Left cardiac atrium (tissue), 4 donors: ENCODE data around the gene DNLZ. TPM values are rescaled to one million over a fixed set of nuclear protein-coding genes. Genes with fewer than 3 reads are reported as not detected.
A peak's percentile ranks its signal among the peaks of the same experiment; 100 is the strongest.

Experiments used
- ATAC-seq, 2 donors: fragments of 200-7000 bp; cut with Tn5 transposase; one replicate each; pipeline ENCODE4 v1.9.1; 2020; ENCODE audit warnings: mild to moderate bottlenecking in 2 of 2, moderate library complexity in 2 of 2
- DNase-seq: peaks from one replicate; pipeline ENCODE4 v3.0.0-alpha.2; 2020
- intact Hi-C, 2 donors: fragments of 100-400 bp; cut with DNase I; formaldehyde crosslinking; loops; one replicate each; pipeline versions ENCODE4 v1.14.1 to v1.15.1; 2022 to 2023
- total RNA-seq, 2 donors: library from RNA; stranded (reverse); fragmentation: NEBNext Ultra II Directional; extraction: Animal tissue kit (Norgen Biotek cat#: 25700); gene quantifications; one replicate each; pipeline ENCODE4 v1.2.1, GENCODE V29; 2021
- donor health status: DM: no; HTN: yes; CAD: no.
- donor health status: DM: no; HTN: yes; CAD: no; lungs with severe emphysema.
- donor health status: DM: yes; HTN: yes; CAD: no.
- donor health status: Dilated cardiomyopathy.

The DNLZ gene
- total RNA-seq, 2 donors from 2014 or later = 23.2 to 30.6 TPM

DNA sequence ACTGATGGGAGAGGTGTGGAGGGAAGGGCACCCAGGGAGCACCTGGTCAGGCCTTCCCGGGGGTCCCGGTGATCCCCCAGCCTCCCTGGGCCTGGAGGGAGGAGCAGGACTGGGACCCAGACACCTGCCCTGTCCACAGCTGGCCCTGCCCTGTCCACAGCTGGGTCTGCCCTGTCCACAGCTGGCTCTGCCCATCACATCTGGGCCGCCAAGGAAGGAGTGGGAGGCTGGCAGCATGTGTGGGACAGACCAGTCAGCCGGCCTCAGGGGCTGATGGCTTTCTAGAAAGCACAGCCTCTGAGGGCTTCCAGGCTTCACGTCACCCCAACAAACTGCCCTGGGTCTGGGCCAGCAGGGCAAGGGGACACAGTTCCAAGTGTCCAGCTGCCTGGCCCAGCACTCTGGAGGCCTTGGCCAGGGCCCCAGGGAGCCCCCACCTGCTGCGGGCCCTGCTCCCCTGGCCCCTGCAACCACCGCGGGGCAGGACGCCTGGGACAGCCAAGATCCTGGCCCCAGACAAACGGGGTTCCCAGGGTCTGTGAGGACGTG, 12.2 kb downstream of the DNLZ start:
- ATAC-seq = no peak
- intact Hi-C loops = no loop called here
- DNase-seq = no peak

DNA sequence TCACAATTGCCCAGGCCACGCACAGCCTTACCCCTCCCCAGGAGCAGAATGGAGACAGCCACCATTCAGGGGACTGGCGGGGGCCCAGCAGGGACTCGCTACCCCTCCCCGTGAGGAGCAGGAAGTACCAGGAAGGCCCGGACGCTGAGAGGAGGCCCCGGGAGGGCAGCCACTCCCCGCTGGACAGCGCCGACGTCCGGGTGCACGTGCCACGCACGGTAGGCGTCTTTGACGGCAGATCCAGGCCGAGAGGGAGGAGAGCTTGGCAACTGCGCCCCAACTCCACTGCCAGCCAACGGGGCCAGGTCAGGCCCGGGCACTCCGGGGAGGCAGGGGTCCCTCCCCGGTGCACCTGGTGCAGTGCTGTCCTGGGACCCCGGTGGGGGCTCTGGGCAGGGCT, 14.0 kb downstream of the DNLZ start:
- intact Hi-C loops = loop anchor here in 1 of 2 donors (10.0 kb wide), 1 partner anchor 55 kb away; the partner anchor contains the start of gene SNAPC4
- DNase-seq (no peak), ATAC-seq (no peak)

DNA sequence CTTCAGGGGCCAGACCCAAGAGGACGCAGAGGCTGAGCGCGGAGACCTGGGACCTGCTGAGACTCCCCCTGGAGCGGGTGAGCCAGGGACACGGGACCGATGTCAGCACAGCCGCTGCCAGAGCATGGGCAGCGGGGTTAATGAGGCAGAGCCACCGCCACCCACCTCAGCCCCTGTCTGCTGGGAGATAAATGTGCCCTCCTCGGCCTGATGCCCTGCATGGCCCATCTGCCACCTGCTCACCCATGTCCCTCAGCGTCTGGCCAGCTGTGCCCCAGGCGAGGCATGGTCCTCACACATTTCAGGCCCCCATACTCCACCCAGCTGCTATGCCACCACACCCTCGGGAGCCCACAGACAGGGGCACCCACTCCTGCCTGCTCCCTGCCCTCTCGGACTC, 14.9 kb downstream of the DNLZ start:
- no peak for DNase-seq
- ATAC-seq = no peak
- intact Hi-C loops = loop anchor here in 1 of 2 donors (10.0 kb wide), 1 partner anchor 56 kb away; the partner anchor contains the start of gene SNAPC4

DNA sequence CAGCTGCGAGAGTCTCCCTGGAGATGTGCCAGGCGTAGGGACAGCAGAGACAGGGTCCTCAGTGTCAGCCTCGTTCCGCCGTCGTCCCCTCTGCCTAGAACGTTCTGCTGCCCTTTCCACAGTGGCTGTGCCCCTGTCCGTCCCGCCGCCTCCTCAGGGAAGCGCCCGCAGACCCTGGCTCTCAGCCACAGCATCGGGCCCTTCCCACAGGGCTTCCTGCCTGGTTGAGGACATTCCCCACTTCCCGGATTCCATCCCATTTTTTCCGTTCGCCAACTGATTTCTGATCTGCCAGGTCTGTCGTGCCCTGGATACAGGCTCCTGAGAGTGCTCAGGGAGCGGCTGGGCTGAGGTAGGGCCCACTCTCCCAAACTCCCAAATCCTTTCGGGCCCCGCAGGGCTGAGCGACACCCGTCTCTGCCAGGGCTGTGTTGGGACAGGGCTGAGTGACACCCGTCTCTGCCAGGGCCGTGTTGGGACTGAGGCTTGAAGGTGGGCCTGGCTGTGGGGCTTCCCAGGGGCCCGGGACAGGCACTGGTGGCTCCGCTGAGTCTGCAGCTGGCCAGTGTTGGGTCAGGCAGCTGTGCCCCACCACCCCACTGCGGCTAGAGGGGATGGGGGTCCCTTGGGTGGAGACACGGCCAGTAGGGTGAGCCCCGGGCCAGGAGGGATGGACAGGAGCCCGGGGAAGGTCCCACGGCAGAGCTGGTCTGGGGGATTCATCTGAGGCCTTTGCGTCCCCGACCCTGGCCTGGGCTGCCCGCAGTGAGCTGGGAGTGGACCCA, 15.9 kb downstream of the DNLZ start:
- ATAC-seq (no peak), DNase-seq (no peak)
- intact Hi-C loops = loop anchor here in 1 of 2 donors (10.0 kb wide), 1 partner anchor 57 kb away; the partner anchor contains the start of gene SNAPC4

DNA sequence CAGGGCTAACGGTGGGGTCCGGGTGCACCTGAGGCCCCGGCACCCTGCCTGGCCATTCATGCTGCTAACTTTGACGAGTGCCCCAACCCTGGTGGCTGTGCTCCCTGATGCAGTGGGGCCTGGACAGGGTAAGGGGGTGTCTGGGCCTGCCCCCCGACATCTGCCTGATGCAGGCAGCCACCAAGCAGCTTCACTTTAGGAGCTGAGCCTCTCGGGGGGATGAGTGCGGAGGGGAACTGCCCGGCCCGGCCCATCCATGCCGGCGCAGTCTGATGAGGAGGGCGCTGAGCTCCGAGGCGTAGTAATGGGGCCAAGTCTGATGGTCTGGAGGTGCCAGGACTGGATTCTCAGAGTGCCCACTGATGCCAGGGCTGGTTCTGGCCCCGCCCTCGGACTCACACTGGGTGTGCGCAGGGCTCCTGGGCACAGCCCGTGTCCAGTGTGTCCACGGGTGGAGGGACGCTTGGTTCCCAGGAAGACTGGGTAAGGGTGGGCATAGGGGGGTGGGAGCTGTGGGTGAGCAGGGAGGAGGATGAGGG, 16.5 kb downstream of the DNLZ start:
- ATAC-seq (no peak), DNase-seq (no peak)
- intact Hi-C loops = loop anchor here in 1 of 2 donors (10.0 kb wide), 1 partner anchor 58 kb away; the partner anchor contains the start of gene SNAPC4

DNA sequence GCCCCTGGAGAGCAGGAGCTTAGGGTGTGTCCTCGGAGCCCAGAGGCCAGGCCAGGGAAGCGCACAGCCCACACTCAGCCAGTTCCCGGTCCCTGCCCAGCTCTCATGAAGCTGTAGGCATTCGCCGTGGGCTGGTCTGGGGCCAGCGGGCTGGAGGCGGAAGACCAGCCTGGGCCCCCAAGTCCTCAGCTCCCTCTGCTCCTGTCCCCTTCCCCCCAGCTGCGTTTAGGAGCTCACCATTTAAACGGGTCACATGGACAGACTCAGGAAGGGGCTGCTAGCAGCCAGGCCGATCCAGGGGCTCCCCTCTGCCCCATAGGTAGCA, 17.4 kb downstream of the DNLZ start:
- DNase-seq (no peak), ATAC-seq (no peak)
- intact Hi-C loops = loop anchor here in 1 of 2 donors (10.0 kb wide), 1 partner anchor 59 kb away; the partner anchor contains the start of gene SNAPC4

DNA sequence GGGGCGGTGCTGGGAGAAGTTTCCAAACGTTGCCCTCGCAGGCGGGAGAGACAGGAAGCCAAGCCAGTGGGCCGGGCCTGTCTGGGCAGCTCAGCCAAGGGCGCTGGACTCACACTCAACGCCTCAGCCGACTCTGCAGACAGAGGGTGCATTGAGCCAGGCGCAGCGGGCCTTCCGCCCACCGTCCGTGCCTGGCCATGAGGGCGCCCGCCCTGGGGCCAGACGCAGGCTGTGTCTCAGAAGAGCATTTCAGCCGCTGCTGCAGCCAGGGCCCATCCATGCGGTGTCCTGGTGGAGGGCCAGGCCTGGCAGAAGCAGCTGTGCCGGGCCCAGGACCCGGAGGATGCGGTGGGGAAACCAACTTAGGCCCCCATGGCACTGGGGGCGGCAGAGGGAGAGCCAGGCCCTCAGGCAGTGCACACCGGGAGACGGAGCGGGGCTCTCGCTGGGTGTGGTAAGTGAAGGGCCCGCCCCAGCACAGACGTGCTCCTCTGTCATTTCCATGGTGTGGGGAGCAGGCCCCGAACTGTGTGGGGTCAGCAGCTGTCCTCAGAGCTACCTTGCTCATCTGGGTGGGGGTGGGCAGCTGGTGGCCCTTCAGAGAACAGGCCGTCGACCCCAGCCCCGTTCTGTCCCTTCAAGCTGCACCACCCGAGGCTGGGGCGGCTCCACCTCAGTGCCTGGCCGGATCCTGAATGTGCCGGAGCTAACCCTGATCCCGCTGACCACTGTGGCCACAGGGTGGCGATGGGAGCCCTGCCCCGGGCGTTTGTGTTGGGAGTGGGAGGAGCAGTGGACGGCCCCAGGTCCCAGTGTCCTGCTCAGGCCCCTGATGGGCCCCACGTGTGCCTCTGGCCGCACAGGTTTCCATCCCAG, 18.0 kb downstream of the DNLZ start:
- ATAC-seq = peak; percentile 58 to 62
- peak; percentile 86 for DNase-seq
- intact Hi-C loops = loop anchor here in 1 of 2 donors (10.0 kb wide), 1 partner anchor 59 kb away; the partner anchor contains the start of gene SNAPC4

DNA sequence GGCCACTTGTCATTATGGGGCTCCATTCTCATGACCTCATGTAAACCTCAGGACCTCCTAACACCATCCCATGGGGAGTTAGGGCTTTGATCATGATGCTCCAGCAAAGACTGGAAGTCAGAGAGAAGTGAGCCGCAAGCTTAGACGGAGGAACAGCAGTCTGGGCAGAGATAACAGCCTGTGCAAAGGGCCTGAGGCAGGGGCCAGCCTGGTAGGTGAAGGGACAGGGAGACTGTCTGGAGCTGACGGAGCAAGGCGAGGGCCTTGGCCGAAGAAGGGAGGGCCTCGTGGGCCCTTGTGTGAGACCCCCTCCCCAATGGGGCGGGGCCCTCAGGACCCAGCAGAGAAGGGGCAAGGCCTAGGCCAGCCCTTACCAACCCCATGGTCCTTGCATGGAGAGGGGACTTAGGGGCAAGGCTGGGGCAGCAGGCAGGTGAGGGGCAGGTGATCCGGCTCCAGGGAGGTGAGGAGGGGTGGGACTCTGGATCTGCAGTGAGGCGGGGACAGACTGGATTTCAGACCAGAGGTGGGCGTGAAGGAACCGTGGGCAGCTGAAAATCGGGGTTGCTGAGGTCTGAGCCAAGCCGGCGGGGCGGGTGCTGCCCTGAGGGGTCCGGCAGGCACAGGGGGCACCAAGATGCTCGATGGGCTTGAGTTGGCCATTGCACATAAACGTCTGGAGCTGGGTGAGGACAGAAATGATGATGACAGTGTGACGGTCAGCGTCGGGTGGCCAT, 18.8 kb downstream of the DNLZ start:
- intact Hi-C loops = loop anchor here in 1 of 2 donors (10.0 kb wide), 1 partner anchor 60 kb away; the partner anchor contains the start of gene SNAPC4
- DNase-seq (no peak), ATAC-seq (no peak)

DNA sequence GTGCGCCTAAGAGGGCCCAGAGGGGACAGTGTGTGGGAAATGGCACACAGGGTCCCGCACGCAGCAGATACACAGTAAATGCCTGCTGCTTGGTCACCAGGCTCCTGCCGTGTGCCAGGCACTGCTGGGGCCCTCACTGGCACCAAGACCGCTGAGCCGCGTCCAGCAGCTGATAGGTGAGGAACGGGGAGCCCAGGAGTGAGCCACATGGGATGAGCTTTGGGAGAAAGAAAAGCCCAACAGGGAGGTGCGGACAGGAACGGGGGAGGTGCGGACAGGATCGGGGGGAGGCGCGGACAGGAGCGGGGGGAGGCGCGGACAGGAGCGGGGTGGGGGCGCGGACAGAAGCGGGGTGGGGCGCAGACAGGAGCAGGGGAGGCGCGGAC, 19.7 kb downstream of the DNLZ start:
- DNase-seq (no peak), ATAC-seq (no peak)
- intact Hi-C loops = loop anchor here in 1 of 2 donors (10.0 kb wide), 1 partner anchor 61 kb away; the partner anchor contains the start of gene SNAPC4

DNA sequence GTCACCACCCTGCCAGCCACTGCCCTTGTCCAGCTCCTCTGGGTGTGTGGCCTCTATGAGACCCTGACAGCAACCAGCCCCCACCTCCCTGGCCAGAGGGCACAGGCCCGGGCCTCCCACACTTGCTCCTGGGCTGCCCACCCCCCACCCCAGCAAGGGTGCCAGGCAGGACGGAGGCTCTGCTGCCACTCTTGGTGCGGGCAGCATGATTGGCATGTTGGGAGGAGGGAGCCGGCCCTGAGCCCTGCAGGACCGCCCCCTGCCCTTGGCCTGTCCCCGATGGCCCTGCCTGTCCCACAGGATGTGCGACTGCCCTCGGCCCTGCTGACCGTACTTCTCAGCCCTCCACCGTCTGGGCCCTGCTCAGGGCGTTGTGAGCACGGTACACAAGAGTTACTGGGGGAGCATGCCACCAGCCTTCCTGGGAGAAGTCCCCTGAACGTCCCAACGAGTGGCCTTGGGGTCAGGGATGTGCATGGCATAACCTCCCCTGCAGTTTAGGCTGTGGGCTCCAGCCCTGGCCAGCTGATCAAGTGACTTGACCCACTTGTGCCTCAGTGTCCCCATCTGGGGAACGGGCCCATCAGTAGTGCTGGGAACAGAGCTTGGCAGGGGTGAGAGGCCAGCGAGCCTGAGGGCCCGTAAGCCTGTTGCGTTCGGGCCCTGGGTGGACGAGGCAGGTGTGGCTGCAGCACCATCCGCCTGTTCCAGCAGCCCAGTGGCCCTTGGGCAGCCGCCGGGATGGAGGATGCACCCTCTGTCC, 20.2 kb downstream of the DNLZ start:
- intact Hi-C loops = loop anchor here in 1 of 2 donors (10.0 kb wide), 1 partner anchor 61 kb away; the partner anchor contains the start of gene SNAPC4
- no peak for DNase-seq
- peak; percentile 16 to 34 for ATAC-seq

DNA sequence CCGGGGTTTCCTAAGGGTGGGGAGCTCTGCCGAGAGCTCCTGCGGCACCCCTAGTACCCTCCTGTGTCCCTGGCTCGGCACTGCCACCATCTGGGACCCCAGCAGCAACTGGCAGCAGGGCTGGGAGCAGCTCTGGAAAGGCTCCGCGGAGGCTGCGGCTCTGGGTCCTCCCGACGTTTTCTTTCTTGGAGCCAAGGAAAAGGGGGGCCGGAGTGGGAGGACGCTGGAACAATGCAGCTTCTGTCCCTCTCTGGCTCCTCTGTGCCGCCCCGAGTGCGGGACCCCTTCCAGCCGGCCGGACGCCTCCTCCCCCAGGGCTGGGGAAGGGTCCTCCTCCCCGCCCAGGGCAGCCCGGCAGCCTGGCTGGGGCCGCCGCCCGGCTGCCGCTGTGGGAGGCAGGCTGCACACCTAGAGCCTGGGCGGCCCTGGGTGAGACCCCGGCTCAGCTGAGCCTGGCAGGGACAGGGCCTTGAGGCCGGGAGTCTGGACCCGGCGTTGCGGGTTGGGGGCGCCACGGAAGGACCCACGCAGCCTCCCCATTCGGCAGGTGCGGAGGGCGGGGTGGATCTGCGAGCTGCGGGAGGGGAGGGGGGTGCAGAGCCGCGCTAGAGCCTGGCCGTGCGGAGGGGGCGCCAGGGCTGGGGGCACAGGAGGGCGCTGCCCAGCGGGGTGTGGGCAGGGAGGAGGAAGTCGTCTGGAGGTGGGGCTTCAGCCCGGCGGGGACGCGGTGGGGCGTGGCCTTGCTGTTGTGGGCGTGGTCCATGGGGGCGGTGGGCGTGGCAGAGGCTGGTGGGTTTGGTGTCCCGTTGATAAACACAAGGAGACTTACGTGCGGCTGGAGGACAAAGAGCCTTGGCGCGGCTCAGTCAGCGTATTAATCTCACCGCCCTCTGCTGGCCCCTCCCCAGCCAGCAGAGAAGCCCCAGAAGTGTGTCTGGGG, 21.1 kb downstream of the DNLZ start:
- intact Hi-C loops = loop anchor here in 1 of 2 donors (10.0 kb wide), 1 partner anchor 62 kb away; the partner anchor contains the start of gene SNAPC4
- DNase-seq (peak; percentile 89), ATAC-seq (peak; percentile 64 to 67)

DNA sequence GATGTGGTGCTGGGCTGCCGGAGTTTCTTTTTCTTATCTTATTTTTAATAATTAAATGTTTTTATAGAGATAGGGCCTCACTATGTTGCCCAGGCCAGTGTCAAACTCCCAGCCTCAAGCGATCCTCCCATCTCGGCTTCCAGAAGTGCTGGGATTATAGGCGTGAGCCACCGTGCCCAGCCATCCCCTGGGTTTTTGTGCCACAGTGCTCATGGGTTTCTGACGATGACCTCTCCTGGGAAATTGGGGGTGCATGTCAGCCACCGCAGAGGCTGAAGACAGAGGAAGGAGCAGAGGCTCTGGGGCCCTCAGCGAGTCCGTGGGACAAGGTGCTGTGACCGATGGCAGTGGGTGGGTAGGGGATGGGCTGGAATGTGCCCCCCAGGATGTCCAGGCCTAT, 21.8 kb downstream of the DNLZ start:
- ATAC-seq = no peak
- intact Hi-C loops = loop anchor here in 1 of 2 donors (10.0 kb wide), 1 partner anchor 63 kb away; the partner anchor contains the start of gene SNAPC4
- no peak for DNase-seq

DNA sequence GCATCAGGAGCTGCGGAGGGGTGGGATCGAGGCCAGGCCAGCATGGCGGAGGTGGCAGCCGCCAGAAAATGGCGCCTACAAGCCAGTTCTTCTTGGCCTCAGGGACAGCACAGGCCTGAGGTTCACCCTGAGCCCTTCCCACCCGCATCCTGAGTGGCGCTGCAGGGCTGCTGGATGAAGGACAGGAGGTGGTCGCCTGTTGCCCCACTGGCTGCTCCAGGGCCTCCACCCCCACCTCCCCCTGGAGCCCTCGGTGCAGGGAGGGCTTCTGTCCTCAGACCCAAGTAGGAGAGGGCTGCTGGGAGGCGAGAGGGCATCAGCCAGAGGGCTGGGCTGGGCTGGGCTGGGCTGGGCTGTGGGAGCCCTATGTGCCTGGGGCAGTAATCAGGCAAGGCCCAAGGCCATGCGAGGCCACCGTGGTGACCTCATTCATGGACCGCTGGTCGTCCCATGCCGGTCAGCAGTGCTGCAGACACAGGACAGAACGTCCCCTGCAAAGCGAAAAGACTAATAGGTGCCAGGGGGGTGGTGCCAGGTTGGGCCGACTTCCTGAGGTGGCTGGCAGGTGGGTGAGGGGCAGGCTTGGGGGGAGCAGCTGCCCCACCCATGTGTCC, 22.4 kb downstream of the DNLZ start:
- intact Hi-C loops = loop anchor here in 1 of 2 donors (10.0 kb wide), 1 partner anchor 64 kb away; the partner anchor contains the start of gene SNAPC4
- DNase-seq (no peak), ATAC-seq (no peak)

DNA sequence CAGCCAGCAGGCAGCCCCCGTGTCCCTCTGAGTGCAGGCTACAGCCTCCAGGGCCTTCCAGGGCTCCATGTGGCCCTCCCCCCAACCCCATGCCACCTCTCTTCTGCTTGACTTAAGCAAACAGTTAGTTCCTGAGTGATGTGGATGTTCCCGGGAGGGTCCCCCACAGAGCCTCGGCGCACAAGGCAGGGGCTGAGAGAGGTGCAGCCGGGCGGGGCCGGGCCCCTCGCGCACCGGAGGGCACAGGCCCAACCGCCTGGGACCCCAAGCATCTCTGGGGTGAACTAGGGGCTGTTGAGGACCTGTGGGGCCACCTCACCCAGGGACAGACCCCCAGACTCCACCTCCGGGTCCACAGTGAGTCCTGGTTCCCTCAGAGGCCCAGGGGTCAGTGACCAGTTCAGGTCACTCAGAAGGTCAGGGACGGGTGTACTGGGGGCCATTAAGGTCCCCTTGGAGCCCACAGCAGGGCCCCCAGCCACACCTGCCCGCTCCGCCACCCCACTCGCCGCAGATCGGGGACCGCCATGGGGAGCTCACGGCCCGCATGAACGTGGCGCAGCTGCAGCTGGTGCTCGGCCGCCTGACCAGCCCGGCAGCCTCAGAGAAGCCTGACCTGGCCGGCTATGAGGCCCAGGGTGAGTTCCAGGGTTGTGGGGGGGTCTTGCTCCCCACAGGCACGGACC, 23.0 kb downstream of the DNLZ start:
- DNase-seq = no peak
- intact Hi-C loops = loop anchor here in 1 of 2 donors (10.0 kb wide), 1 partner anchor 64 kb away; the partner anchor contains the start of gene SNAPC4
- ATAC-seq = no peak

DNA sequence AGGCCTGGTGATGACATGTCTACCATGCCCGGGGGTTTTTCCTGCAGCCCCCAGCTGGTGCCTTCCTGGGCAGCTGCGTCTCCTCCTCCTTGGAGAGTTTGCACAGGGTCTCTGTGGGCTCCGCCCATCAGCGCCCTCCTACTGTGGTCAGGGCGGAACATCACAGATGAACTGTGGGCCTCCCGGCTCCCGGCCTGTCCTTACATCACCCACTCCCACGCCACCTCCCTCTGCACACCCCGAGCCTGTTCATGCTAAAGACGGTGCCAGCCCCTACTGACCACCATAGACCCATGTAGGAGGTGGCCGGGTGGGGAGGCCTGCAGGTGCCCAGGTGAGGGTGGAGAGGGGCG, 23.6 kb downstream of the DNLZ start:
- DNase-seq (no peak), ATAC-seq (no peak)
- intact Hi-C loops = loop anchor here in 1 of 2 donors (10.0 kb wide), 1 partner anchor 65 kb away; the partner anchor contains the start of gene SNAPC4
